ENCODE measurements around the gene RCOR2. TPM values are rescaled to one million over a fixed set of nuclear protein-coding genes. Genes with fewer than 3 reads are reported as not detected.
"Not testable (repeated sequence)": the region's sequence is repeated elsewhere in the genome, so short reads cannot be mapped to it uniquely, and the experiment has no call there.

Gene RCOR2
- total and polyA plus RNA-seq, 2 of the 4 experiments (the other 2 are of a cell fraction): 0.90 to 2.0 TPM

DNA sequence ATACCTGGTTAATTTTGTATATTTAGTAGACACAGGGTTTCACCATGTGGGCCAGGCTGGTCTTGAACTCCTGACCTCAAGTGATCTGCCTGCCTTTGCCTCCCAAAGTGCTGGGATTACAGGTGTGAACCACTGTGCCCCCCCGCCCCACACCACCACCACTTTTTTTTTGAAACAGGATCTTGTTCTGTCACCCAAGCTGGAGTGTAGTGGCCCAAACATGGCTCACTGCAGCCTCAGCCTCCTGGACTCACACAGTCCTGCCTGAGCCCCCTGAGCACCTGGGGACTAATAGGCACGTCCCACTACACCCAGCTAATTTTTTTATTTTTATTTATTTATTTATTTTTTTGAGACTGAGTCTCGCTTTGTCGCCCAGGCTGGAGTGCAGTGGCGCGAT, 53.3 kb downstream of the RCOR2 start:
- H3K9me1 ChIP-seq (ENCODE audit: insufficient read depth, low read length); dilution Hi-C loops (cut with HindIII; ENCODE audit: low sequenced_read_pairs, unreplicated experiment); H2BK5ac ChIP-seq (ENCODE audit: low read depth, low read length, poor library complexity, severe bottlenecking); H2AK9ac ChIP-seq (replicated peaks; ENCODE audit: low read depth, low read length, poor library complexity); H3K36me3 ChIP-seq (ENCODE audit: control insufficient read depth, insufficient read depth, low read length); DNase-seq; ATAC-seq (ENCODE audit: low read depth); H4K8ac ChIP-seq (ENCODE audit: low read depth in 2 of 2, low read length in 2 of 2); H2BK20ac ChIP-seq (ENCODE audit: low read depth, low read length); H3K27ac ChIP-seq (ENCODE audit: insufficient read depth, low read length); H4K91ac ChIP-seq (ENCODE audit: insufficient read depth, low read depth, low read length); H3K4me2 ChIP-seq (ENCODE audit: low read depth, low read length); H2BK15ac ChIP-seq (ENCODE audit: low read depth, low read length); intact Hi-C loops (cut with micrococcal nuclease); H3K23ac ChIP-seq (ENCODE audit: low read depth, low read length); H3K18ac ChIP-seq (ENCODE audit: low read depth, low read length); H3K14ac ChIP-seq (replicated peaks; ENCODE audit: low read depth, low read length); H2AFZ ChIP-seq (replicated peaks; ENCODE audit: low read length, poor library complexity); H3K9me3 ChIP-seq (ENCODE audit: control insufficient read depth, insufficient read depth, low read length); BruUV-seq (replicated peaks); H3K27me3 ChIP-seq (ENCODE audit: control insufficient read depth, insufficient read depth, low read length); H3K4ac ChIP-seq (ENCODE audit: low read depth, low read length); H4K5ac ChIP-seq (ENCODE audit: low read depth, low read length); H3K56ac ChIP-seq (ENCODE audit: extremely low read depth, insufficient read depth, low read length); H3K4me1 ChIP-seq (ENCODE audit: control insufficient read depth, insufficient read depth, low read length); H2BK120ac ChIP-seq (ENCODE audit: low read depth, low read length); in situ Hi-C loops (cut with MboI; ENCODE audit: low sequenced_read_pairs); POLR2A ChIA-PET (ENCODE audit: unreplicated experiment); H2AK5ac ChIP-seq (ENCODE audit: low read depth, low read length); H3K9ac ChIP-seq (ENCODE audit: low read depth, low read length); H3K4me3 ChIP-seq (ENCODE audit: insufficient read depth, low read depth, low read length): not testable (repeated sequence)
- Histone ChIP-seq H4K20me1 (ENCODE audit: insufficient read depth, low read length) (peaks cover 57% of the 10 kb centered on the region), H3K79me1 (ENCODE audit: low read depth in 1 of 2, low read length in 2 of 2) (peaks cover 45 to 74% of the 10 kb centered on the region in 2 experiments)
- no CpG with 5 or more reads among the region's 6 CpGs for WGBS, 2 experiments (ENCODE audit: extremely low coverage in 2 of 2, insufficient read length in 1 of 2)
- CTCF ChIA-PET: interaction anchor here (0.6 kb wide), 1 partner anchor 131 kb away, joined by 3 read pairs; no protein-coding TSS in a partner anchor
